Mucosa of stomach (tissue), 1 donor: ENCODE results near the gene JPH4.
"Not testable (repeated sequence)": the region's sequence is repeated elsewhere in the genome, so short reads cannot be mapped to it uniquely, and the experiment has no call there.

Experiments
- H3K27me3 ChIP-seq: one replicate; pipeline ENCODE4 v1.7.0; 2013; ENCODE audit warnings: mild to moderate bottlenecking, low read length; ENCODE audit not compliant: control insufficient read depth, insufficient read depth
- H3K36me3 ChIP-seq: one replicate; pipeline ENCODE4 v1.7.0; 2013; ENCODE audit warnings: low read length; ENCODE audit not compliant: control insufficient read depth, insufficient read depth
- H3K4me1 ChIP-seq: one replicate; pipeline ENCODE4 v1.7.0; 2013; ENCODE audit warnings: mild to moderate bottlenecking, low read length; ENCODE audit not compliant: control insufficient read depth, insufficient read depth
- H3K4me3 ChIP-seq: one replicate; pipeline ENCODE4 v1.7.0; 2013; ENCODE audit warnings: low read length
- H3K9ac ChIP-seq: one replicate; pipeline ENCODE4 v1.7.0; 2013; ENCODE audit warnings: mild to moderate bottlenecking, low read length, moderate library complexity
- H3K9me3 ChIP-seq: one replicate; pipeline ENCODE4 v1.7.0; 2013; ENCODE audit warnings: mild to moderate bottlenecking, low read length, moderate library complexity; ENCODE audit not compliant: control insufficient read depth
- donor health status: Pancreatic carcinoma.

Gene JPH4

GRCh38 chr14:23546450-23547035, 32.0 kb downstream of the JPH4 start:
- no peak overlapping the region for H3K4me3 ChIP-seq
- H3K9me3 ChIP-seq = no peaks in the 10 kb centered on the region
- H3K27me3 ChIP-seq = peaks cover 6% of the 10 kb centered on the region
- H3K36me3 ChIP-seq = no peaks in the 10 kb centered on the region
- no peaks in the 10 kb centered on the region for H3K4me1 ChIP-seq
- no peak overlapping the region for H3K9ac ChIP-seq

DNA sequence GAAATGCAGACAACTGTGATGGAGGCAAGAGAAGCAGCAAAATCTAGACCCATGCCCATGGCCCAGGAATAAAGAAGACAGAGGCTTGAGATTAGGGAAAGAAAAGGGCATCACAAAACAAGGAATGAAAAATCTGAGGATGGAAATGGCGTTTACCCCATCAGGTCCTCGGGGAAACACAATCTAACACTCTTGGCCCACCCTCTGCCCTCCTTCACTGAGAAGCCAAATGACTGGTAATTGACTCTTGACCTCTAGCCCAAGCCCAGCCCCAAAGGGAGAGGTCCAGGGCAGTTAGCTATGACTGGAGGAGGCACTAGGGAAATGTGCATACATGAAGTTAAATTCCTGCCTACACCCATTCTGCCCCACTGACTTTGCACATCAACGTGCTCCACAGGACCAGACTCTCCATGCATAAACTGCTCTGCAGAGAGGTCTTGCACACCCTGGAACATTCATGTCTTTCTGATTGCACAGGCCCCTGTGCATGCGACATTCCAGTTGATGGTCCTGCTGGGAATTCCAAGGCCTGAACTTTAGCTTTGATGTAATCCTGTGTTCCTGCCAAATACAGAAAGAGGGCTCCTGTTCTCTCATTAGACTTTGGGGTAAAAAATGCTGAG, 32.7 kb downstream of the JPH4 start:
- H3K27me3 ChIP-seq = peaks cover 6% of the 10 kb centered on the region
- no peak overlapping the region for H3K4me3 ChIP-seq
- H3K4me1 ChIP-seq = no peaks in the 10 kb centered on the region
- no peaks in the 10 kb centered on the region for H3K36me3 ChIP-seq
- H3K9ac ChIP-seq = no peak overlapping the region
- H3K9me3 ChIP-seq = no peaks in the 10 kb centered on the region

- no peak overlapping the region for H3K9ac ChIP-seq
- H3K4me3 ChIP-seq = no peak overlapping the region
Measured at GRCh38 chr14:23544511-23545447, 33.8 kb downstream of the JPH4 start.

DNA sequence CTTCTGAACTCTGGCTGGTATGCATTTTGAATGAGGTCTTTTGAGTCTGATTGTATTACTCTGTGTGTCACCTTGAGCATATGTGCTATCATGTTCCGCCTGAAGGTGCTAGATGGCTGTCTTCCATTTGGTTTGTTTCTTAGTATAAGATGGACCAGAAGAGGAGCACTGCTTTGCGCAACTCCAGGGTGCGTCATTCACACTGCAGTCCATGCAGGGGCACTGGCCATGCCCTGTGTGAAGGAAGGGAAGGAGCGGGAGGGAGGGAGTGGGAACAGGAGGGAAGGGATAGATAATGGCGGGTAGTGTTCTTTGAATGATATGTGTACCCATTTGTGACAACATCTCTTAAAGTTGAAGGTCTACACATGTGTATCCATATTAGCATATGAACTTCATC, 35.2 kb downstream of the JPH4 start:
- Histone ChIP-seq H3K4me1 (no peaks in the 10 kb centered on the region), H3K4me3 (no peak overlapping the region), H3K27me3 (no peaks in the 10 kb centered on the region), H3K9me3 (no peaks in the 10 kb centered on the region), H3K36me3 (no peaks in the 10 kb centered on the region), H3K9ac (no peak overlapping the region)

More at GRCh38 chr14:23544511-23545447, 33.8 kb downstream of the JPH4 start:
- Histone ChIP-seq H3K36me3 (no peaks in the 10 kb centered on the region), H3K9me3 (no peaks in the 10 kb centered on the region), H3K27me3 (no peaks in the 10 kb centered on the region), H3K4me1 (no peaks in the 10 kb centered on the region)

DNA sequence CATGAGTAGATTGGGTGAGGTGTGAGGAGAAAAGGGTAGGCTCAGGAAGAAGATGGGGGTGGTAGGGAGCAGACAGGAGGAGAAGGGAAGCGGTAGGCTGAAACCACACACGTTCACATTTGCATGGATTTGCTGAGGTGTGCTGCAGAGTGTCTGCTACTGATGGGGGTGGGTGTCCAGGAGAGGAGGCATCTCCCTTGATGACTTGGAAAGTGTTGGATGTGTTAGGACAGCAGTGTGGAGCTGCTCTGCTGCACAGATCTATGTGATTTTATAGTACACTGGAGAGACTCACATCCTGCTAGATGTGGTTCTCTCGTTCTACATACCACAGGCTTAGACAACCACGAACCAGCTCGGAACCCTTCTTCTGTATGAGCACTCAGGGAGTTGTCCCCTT, 36.3 kb downstream of the JPH4 start:
- no peaks in the 10 kb centered on the region for H3K9me3 ChIP-seq

GRCh38 chr14:23540141-23540469, 38.5 kb downstream of the JPH4 start:
- no peak overlapping the region for H3K4me3 ChIP-seq
- H3K9ac ChIP-seq = no peak overlapping the region
- H3K4me1 ChIP-seq = no peaks in the 10 kb centered on the region
- no peaks in the 10 kb centered on the region for H3K9me3 ChIP-seq
- H3K27me3 ChIP-seq = no peaks in the 10 kb centered on the region
- H3K36me3 ChIP-seq = no peaks in the 10 kb centered on the region

More for the DNA sequence above, 36.3 kb downstream of the JPH4 start:
- H3K36me3 ChIP-seq = no peaks in the 10 kb centered on the region
- H3K4me3 ChIP-seq = no peak overlapping the region
- no peak overlapping the region for H3K9ac ChIP-seq
- H3K27me3 ChIP-seq = no peaks in the 10 kb centered on the region
- H3K4me1 ChIP-seq = no peaks in the 10 kb centered on the region

DNA sequence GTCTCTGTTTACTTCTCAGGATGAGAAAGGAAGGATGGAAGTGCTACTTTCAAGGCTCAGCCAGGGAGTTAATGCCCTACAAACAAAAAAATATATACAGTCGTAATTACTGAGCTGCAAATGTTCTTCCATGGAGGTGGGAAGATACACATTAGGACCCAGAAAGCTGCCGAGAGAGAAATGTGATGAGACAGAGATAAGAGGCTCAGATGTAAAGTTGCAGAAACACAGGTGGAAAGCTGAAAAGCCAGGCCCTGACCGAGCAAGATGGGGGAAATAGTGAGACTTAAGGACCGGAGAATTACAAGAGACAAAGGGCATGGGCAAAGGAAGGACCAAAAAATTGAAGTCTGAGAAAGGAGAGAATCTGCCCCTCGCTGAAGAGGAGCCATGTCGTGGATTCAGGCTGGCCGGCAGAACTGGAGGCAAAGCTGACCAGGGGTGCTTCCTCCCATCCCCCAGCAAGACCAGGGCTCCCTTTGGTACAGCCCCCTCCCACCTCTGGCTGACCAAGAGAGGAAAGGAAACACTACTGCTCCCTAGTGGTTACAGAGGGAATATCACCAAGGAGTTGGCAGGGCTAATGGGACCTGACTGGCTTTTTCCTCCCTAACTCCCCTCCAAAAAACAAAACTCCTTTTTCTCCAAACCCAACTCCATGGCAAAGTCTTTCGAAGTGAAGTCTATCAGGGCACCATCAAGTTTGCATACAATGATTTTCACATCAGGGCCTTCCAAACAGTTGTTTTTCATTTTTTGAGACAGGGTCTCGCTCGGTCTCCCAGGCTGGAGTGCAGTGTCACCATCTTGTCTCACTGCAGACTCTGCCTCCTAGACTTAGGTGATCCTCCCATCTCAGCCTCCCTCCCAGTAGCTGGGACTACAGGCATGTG, 39.1 kb downstream of the JPH4 start:
- Histone ChIP-seq H3K9ac (no peak overlapping the region), H3K4me3 (no peak overlapping the region), H3K4me1 (no peaks in the 10 kb centered on the region), H3K36me3 (no peaks in the 10 kb centered on the region), H3K9me3 (no peaks in the 10 kb centered on the region), H3K27me3 (no peaks in the 10 kb centered on the region)

GRCh38 chr14:23538785-23539184, 39.8 kb downstream of the JPH4 start:
- Histone ChIP-seq H3K27me3 (no peaks in the 10 kb centered on the region), H3K4me1 (no peaks in the 10 kb centered on the region), H3K9ac (no peak overlapping the region), H3K36me3 (no peaks in the 10 kb centered on the region), H3K4me3 (no peak overlapping the region), H3K9me3 (no peaks in the 10 kb centered on the region)

GRCh38 chr14:23538050-23538718, 40.4 kb downstream of the JPH4 start:
- Histone ChIP-seq H3K4me3 (no peak overlapping the region), H3K36me3 (no peaks in the 10 kb centered on the region), H3K4me1 (no peaks in the 10 kb centered on the region), H3K9me3 (no peaks in the 10 kb centered on the region), H3K9ac (no peak overlapping the region), H3K27me3 (no peaks in the 10 kb centered on the region)

DNA sequence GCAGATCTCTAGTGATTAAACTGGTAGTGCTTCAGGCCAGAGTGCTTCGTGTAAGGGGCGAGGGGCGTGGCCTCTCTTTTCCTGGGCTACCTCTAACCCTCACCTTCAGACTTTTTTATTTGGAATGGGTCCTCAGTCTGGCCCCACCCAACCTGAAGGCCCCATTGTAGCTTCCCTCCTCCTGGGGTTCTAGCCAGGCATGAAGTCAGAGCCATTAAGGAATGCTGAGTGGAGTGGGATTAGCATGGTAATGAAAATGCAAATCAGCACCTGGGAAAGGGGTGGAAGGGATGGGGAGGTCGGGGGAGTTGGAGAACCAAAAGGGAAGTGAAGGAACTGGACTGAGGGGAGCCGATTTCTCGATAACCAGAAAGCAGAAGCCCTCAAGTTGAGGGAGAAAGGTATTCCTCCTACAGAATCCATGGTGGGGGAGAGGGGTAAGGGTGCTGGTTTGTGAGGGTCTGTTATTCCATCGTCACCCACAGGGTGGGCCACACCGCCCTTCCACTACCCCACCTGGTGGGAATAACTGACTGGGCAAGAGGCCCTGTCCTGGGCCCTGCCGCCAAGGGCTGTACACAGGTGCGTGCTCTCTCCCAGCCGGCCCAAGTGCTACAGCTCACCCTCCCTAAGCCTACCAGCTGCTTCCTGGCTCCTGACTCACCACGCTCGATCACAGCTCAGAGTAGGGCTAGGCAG, 41.1 kb downstream of the JPH4 start:
- no peak overlapping the region for H3K9ac ChIP-seq
- H3K36me3 ChIP-seq = no peaks in the 10 kb centered on the region
- H3K4me1 ChIP-seq = no peaks in the 10 kb centered on the region
- no peaks in the 10 kb centered on the region for H3K9me3 ChIP-seq
- no peaks in the 10 kb centered on the region for H3K27me3 ChIP-seq
- H3K4me3 ChIP-seq = no peak overlapping the region

DNA sequence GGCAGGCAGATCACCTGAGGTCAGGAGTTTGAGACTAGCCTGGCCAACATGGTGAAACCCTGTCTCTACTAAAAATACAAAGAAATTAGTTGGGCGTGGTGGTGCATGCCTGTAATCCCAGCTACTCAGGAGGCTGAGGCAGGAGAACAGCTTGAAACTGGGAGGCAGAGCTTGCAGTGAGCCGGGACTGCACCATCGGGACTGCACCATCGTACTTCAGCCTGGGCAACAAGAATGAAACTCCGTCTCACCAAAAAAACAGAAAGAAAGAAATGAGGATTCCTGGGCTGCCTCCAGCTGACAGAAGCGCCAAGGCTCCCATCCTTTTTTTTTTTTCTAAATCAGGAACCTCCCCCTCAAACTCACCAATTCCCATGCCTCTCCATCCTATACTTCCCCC, 41.7 kb downstream of the JPH4 start:
- not testable (repeated sequence) for H3K4me3 ChIP-seq, H3K4me1 ChIP-seq, H3K36me3 ChIP-seq, H3K9ac ChIP-seq, H3K9me3 ChIP-seq, H3K27me3 ChIP-seq
